ENCODE data around the gene HOXC5. TPM values are rescaled to one million over a fixed set of nuclear protein-coding genes. Genes with fewer than 3 reads are reported as not detected.

The HOXC5 gene
- total and polyA plus RNA-seq, 4 donors: not detected

- TF ChIP-seq SP1 (IDR thresholded peaks at IDR 0.05) (no peak), RXRA (IDR thresholded peaks at IDR 0.05) (no peak), HNF4G (IDR thresholded peaks at IDR 0.05) (no peak), GABPA (IDR thresholded peaks at IDR 0.05 in 1 of 2, conservative IDR thresholded peaks at IDR 0.05 in 1 of 2) (no peak), NR2F2 (IDR thresholded peaks at IDR 0.05) (no peak), MAX (IDR thresholded peaks at IDR 0.05) (no peak), FOXA2 (IDR thresholded peaks at IDR 0.05) (no peak)
These were observed 47.2 kb upstream of the HOXC5 start (continued) for GRCh38 chr12:53985692-53985993.

GRCh38 chr12:53985994-53986685, 46.7 kb upstream of the HOXC5 start:
- TF ChIP-seq REST (IDR thresholded peaks at IDR 0.05) (no peak), GABPA (IDR thresholded peaks at IDR 0.05 in 1 of 2, conservative IDR thresholded peaks at IDR 0.05 in 1 of 2) (no peak), RXRA (IDR thresholded peaks at IDR 0.05) (no peak), TAF1 (conservative IDR thresholded peaks at IDR 0.05) (no peak), NR2F2 (IDR thresholded peaks at IDR 0.05) (no peak), FOXA1 (IDR thresholded peaks at IDR 0.05) (no peak), YY1 (IDR thresholded peaks at IDR 0.05) (no peak), RAD21 (IDR thresholded peaks at IDR 0.05) (no peak), SP1 (IDR thresholded peaks at IDR 0.05) (no peak), MAX (IDR thresholded peaks at IDR 0.05) (no peak), HNF4A (conservative IDR thresholded peaks at IDR 0.05) (no peak), JUND (IDR thresholded peaks at IDR 0.05) (no peak), FOXA2 (IDR thresholded peaks at IDR 0.05) (no peak)
- TF ChIP-seq, protein P1, sequence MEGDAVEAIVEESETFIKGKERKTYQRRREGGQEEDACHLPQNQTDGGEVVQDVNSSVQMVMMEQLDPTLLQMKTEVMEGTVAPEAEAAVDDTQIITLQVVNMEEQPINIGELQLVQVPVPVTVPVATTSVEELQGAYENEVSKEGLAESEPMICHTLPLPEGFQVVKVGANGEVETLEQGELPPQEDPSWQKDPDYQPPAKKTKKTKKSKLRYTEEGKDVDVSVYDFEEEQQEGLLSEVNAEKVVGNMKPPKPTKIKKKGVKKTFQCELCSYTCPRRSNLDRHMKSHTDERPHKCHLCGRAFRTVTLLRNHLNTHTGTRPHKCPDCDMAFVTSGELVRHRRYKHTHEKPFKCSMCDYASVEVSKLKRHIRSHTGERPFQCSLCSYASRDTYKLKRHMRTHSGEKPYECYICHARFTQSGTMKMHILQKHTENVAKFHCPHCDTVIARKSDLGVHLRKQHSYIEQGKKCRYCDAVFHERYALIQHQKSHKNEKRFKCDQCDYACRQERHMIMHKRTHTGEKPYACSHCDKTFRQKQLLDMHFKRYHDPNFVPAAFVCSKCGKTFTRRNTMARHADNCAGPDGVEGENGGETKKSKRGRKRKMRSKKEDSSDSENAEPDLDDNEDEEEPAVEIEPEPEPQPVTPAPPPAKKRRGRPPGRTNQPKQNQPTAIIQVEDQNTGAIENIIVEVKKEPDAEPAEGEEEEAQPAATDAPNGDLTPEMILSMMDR (IDR thresholded peaks at IDR 0.05; ENCODE audit: low read depth, low read length, missing input control): no peak
- TF ChIP-seq, protein P2, sequence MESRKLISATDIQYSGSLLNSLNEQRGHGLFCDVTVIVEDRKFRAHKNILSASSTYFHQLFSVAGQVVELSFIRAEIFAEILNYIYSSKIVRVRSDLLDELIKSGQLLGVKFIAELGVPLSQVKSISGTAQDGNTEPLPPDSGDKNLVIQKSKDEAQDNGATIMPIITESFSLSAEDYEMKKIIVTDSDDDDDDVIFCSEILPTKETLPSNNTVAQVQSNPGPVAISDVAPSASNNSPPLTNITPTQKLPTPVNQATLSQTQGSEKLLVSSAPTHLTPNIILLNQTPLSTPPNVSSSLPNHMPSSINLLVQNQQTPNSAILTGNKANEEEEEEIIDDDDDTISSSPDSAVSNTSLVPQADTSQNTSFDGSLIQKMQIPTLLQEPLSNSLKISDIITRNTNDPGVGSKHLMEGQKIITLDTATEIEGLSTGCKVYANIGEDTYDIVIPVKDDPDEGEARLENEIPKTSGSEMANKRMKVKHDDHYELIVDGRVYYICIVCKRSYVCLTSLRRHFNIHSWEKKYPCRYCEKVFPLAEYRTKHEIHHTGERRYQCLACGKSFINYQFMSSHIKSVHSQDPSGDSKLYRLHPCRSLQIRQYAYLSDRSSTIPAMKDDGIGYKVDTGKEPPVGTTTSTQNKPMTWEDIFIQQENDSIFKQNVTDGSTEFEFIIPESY (IDR thresholded peaks at IDR 0.05): no peak
- WGBS: 5% methylated on average over 50 of the region's 50 CpGs
- H3K4me1 ChIP-seq (ENCODE audit: control insufficient read depth in 4 of 4, insufficient read depth in 4 of 4, low read length in 3 of 4): peaks cover 3 to 14% (median 10%) of the 10 kb centered on the region in 4 donors
- H3K9ac ChIP-seq (ENCODE audit: low read depth in 1 of 2, low read length in 2 of 2): no peak overlapping the region
- H3K4me3 ChIP-seq (ENCODE audit: low read depth in 1 of 3, low read length in 3 of 3): peak overlapping the region in 1 of 3 donors; percentile 11
- H3K9me3 ChIP-seq (ENCODE audit: control insufficient read depth in 4 of 4, low read length in 3 of 4): peaks cover 0 to 7% (median 2%) of the 10 kb centered on the region in 4 donors
- DNase-seq (ENCODE audit: low spot score): no peak
- peaks cover 16 to 32% (median 26%) of the 10 kb centered on the region in 4 donors for H3K27me3 ChIP-seq (ENCODE audit: control insufficient read depth in 4 of 4, insufficient read depth in 4 of 4, low read length in 3 of 4)
- H3K36me3 ChIP-seq (ENCODE audit: control insufficient read depth in 4 of 4, insufficient read depth in 3 of 4, low read depth in 1 of 4, low read length in 3 of 4): no peaks in the 10 kb centered on the region
- no peak overlapping the region for H3K27ac ChIP-seq (ENCODE audit: low read depth in 1 of 2, low read length in 2 of 2)

All from liver (tissue), 9 donors.